ENCODE results near the gene MCM10. TPM values are rescaled to one million over a fixed set of nuclear protein-coding genes. Genes with fewer than 3 reads are reported as not detected.

Gene MCM10
- total RNA-seq, 1 donor from 2014 or later, result 1.5 TPM

- Histone ChIP-seq H3K36me3 (ENCODE audit: insufficient read depth, low read length) (no peaks in the 10 kb centered on the region), H3K9ac (ENCODE audit: low read length) (no peak overlapping the region), H3K4me2 (ENCODE audit: low read length) (no peak overlapping the region), H3K9me3 (ENCODE audit: insufficient read depth, low read depth, low read length) (no peaks in the 10 kb centered on the region), H3K4me1 (ENCODE audit: insufficient read depth, low read length) (no peaks in the 10 kb centered on the region), H3K79me2 (ENCODE audit: insufficient read depth, low read length) (no peaks in the 10 kb centered on the region), H3K27ac (ENCODE audit: low read depth, low read length) (no peak overlapping the region), H3K4me3 (ENCODE audit: insufficient read depth, low read depth, low read length) (no peak overlapping the region), H4K20me1 (ENCODE audit: insufficient read depth, low read length) (no peaks in the 10 kb centered on the region), H3K27me3 (ENCODE audit: insufficient read depth, low read length) (no peaks in the 10 kb centered on the region), H2AFZ (ENCODE audit: low read depth, low read length) (no peak overlapping the region)
- H3K9me3 Mint-ChIP-seq (ENCODE audit: unreplicated experiment), result peaks cover 4% of the 10 kb centered on the region
- H3K36me3 Mint-ChIP-seq (ENCODE audit: low read depth, unreplicated experiment), result no peaks in the 10 kb centered on the region
- no peak overlapping the region for H3K4me3 Mint-ChIP-seq (ENCODE audit: unreplicated experiment)
- no peak for FAIRE-seq
- no peak overlapping the region for H3K27ac Mint-ChIP-seq (ENCODE audit: unreplicated experiment)
- no peaks in the 10 kb centered on the region for H3K27me3 Mint-ChIP-seq (ENCODE audit: low read depth, unreplicated experiment)
- DNase-seq (ENCODE audit: low read depth), result no peak
- H3K4me1 Mint-ChIP-seq (ENCODE audit: low read depth, unreplicated experiment), result no peaks in the 10 kb centered on the region
- TF ChIP-seq EZH2 (IDR thresholded peaks at IDR 0.05; ENCODE audit: insufficient read depth, low read length), result no peak
- no peak for TF ChIP-seq CTCF (IDR thresholded peaks at IDR 0.05; ENCODE audit: insufficient read depth, low read depth, low read length)
Measured at GRCh38 chr10:13218878-13219277, 57.5 kb downstream of the MCM10 start.

GRCh38 chr10:13219685-13220670, 58.6 kb downstream of the MCM10 start:
- no peak overlapping the region for H3K9ac ChIP-seq (ENCODE audit: low read length)
- H2AFZ ChIP-seq (ENCODE audit: low read depth, low read length), result peak overlapping the region; percentile 31
- no peak overlapping the region for H3K4me3 ChIP-seq (ENCODE audit: insufficient read depth, low read depth, low read length)
- peak; percentile 7 for TF ChIP-seq CTCF (IDR thresholded peaks at IDR 0.05; ENCODE audit: insufficient read depth, low read depth, low read length)
- no peak for TF ChIP-seq EZH2 (IDR thresholded peaks at IDR 0.05; ENCODE audit: insufficient read depth, low read length)
- Mint-ChIP-seq H3K9me3 (ENCODE audit: unreplicated experiment) (no peaks in the 10 kb centered on the region), H3K27ac (ENCODE audit: unreplicated experiment) (no peak overlapping the region), H3K27me3 (ENCODE audit: low read depth, unreplicated experiment) (no peaks in the 10 kb centered on the region), H3K36me3 (ENCODE audit: low read depth, unreplicated experiment) (no peaks in the 10 kb centered on the region), H3K4me1 (ENCODE audit: low read depth, unreplicated experiment) (no peaks in the 10 kb centered on the region), H3K4me3 (ENCODE audit: unreplicated experiment) (no peak overlapping the region)
- no peaks in the 10 kb centered on the region for H3K4me1 ChIP-seq (ENCODE audit: insufficient read depth, low read length)
- DNase-seq (ENCODE audit: low read depth) (peak; percentile 4), FAIRE-seq (no peak)
- no peak overlapping the region for H3K27ac ChIP-seq (ENCODE audit: low read depth, low read length)
- H3K27me3 ChIP-seq (ENCODE audit: insufficient read depth, low read length), result no peaks in the 10 kb centered on the region
- no peaks in the 10 kb centered on the region for H4K20me1 ChIP-seq (ENCODE audit: insufficient read depth, low read length)
- H3K79me2 ChIP-seq (ENCODE audit: insufficient read depth, low read length), result no peaks in the 10 kb centered on the region
- no peaks in the 10 kb centered on the region for H3K36me3 ChIP-seq (ENCODE audit: insufficient read depth, low read length)
- peak overlapping the region; percentile 35 for H3K4me2 ChIP-seq (ENCODE audit: low read length)
- H3K9me3 ChIP-seq (ENCODE audit: insufficient read depth, low read depth, low read length), result no peaks in the 10 kb centered on the region

GRCh38 chr10:13221572-13221971, 60.2 kb downstream of the MCM10 start:
- H3K4me3 Mint-ChIP-seq (ENCODE audit: unreplicated experiment), result no peak overlapping the region
- Histone ChIP-seq H3K4me2 (ENCODE audit: low read length) (no peak overlapping the region), H4K20me1 (ENCODE audit: insufficient read depth, low read length) (no peaks in the 10 kb centered on the region), H3K27ac (ENCODE audit: low read depth, low read length) (no peak overlapping the region), H3K27me3 (ENCODE audit: insufficient read depth, low read length) (no peaks in the 10 kb centered on the region), H3K9me3 (ENCODE audit: insufficient read depth, low read depth, low read length) (no peaks in the 10 kb centered on the region), H3K4me1 (ENCODE audit: insufficient read depth, low read length) (no peaks in the 10 kb centered on the region), H3K79me2 (ENCODE audit: insufficient read depth, low read length) (no peaks in the 10 kb centered on the region), H2AFZ (ENCODE audit: low read depth, low read length) (no peak overlapping the region), H3K4me3 (ENCODE audit: insufficient read depth, low read depth, low read length) (no peak overlapping the region), H3K36me3 (ENCODE audit: insufficient read depth, low read length) (no peaks in the 10 kb centered on the region), H3K9ac (ENCODE audit: low read length) (no peak overlapping the region)
- H3K27me3 Mint-ChIP-seq (ENCODE audit: low read depth, unreplicated experiment), result no peaks in the 10 kb centered on the region
- DNase-seq (ENCODE audit: low read depth) (no peak), FAIRE-seq (no peak)
- H3K9me3 Mint-ChIP-seq (ENCODE audit: unreplicated experiment), result no peaks in the 10 kb centered on the region
- TF ChIP-seq EZH2 (IDR thresholded peaks at IDR 0.05; ENCODE audit: insufficient read depth, low read length) (no peak), CTCF (IDR thresholded peaks at IDR 0.05; ENCODE audit: insufficient read depth, low read depth, low read length) (no peak)
- H3K27ac Mint-ChIP-seq (ENCODE audit: unreplicated experiment), result no peak overlapping the region
- H3K36me3 Mint-ChIP-seq (ENCODE audit: low read depth, unreplicated experiment), result no peaks in the 10 kb centered on the region
- H3K4me1 Mint-ChIP-seq (ENCODE audit: low read depth, unreplicated experiment), result no peaks in the 10 kb centered on the region
